ENCODE results near the gene ARID1B.

Gene ARID1B

DNA sequence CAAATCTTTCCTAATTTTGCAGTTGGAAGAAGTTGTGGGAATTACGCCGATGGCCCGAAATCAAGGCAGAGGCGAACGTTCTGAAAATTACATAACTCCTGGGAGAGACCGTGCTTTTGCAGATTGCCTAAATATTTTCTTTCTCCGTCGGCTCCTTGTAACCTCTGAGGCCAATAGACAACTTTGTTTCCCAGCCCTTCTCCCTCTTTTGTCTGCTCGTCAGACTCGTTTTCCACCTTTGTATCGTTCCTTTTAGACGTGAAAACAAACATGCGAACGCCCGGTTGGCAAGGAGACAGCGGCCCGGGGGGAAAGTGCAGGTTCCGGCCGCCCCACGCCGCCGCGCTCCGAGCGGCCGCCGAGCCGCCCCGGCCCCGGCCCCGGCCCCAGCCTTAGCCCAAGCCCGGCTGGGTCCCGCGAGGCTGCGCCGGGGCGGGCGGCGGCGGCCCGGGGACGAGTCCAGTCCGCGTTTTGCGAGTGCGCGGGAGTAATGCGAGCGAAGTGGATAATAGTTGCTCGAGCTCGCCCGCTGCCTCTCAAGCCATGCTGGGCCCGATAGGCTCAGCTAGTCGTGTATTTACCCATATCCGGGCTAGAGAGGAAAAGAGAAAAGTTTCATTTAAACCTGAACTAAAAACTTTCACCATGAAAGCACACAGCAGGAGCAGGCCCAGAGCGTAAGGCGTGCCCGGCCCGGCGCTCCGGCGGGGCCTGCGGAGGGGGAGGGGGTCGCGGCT lies at the start of gene ARID1B:
TSS of gene ARID1B (plus strand) at position 539 of the 737 bp plus-strand sequence. CDS start 303 bp downstream, outside the sequence.
- peak; percentile 78 for DNase-seq (ENCODE audit: low spot score)

DNA sequence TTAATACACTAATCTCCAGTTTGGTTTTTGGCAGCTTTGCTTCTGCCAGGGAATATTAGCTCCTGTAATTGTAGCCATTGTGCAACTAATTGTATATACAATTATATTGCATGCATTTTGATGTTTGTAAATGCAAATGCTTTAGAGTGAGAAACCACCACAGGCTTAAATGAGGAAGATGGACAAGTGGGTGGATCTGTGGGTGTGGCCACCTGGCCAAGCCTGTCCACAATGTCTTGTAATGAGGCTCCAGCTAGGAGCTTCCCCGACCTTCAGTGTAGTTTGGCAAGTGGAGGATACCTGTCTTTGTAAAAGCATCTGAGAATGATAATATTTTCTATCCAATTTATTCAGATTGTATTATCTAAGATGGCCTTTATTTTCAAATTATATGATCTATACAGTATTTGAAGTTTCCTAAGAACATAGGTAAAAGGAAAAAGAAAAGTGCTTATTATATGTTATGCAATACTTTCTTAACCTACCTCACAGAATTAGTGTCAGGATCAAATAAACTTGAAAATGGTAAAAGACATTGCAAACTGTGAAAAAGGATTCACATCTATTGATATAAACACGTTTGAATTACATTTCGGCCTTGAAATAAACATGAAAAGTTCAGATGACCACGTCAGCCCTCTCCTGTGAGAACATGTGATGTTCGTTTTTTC lies 49.3 kb upstream of the ARID1B start:
- DNase-seq (ENCODE audit: low spot score): no peak

DNA sequence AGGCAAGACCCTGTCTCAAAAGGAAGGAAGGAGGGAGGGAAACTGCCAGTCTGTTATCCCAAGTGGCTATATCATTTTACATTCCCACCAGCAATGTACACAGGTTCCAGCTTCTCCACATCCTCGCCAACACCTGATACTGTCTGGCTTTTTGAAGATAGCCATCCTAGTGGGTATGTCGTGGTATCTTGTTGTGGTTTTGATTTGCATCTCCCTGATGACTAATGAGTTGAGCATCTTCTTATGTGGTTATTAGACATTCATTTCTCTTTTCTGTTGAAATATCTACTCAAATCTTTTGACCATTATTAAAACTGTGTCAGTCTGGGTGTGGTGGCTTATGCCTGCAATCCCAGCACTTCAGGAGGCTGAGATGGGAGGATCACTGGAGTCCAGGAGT lies 47.9 kb upstream of the ARID1B start:
- no peak for DNase-seq (ENCODE audit: low spot score)

DNA sequence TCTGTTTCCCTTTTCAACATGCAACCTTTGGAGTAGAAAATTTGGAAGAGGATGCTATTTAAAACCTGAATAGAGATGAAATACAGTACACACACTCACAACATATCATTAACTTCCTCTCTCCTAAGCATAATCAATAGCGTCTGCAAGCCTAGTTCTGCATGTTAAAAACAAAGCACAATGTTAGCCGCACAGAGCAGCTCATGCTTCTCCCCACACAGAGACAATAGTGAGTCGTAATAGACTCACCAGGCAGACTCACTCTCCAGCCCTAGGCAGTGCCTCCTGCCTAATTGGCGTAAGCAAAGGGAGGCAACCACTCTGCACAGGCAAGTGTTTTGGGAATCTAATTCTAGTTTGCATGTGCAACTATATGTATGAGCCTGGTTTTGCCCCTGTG lies 45.8 kb upstream of the ARID1B start:
- DNase-seq (ENCODE audit: low spot score): no peak

DNA sequence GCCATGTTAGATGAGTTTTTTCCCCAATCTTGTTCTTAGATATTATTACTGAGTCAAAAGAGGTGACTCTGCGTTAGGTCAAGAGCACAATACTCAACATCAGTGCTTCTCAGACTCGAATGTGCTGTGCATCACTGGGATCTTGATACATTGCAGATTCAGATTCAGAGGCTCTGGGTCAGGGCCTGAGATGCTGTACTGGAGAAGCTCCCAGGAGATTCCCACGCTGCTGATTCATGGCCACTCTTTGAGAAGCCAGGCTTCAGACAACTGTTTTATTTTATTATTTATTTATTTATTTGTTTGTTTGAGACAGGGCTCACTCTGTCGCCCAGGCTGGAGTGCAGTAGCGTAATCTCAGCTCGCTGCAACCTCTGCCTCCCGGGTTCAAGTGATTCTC lies 41.4 kb upstream of the ARID1B start:
- DNase-seq (ENCODE audit: low spot score): no peak

DNA sequence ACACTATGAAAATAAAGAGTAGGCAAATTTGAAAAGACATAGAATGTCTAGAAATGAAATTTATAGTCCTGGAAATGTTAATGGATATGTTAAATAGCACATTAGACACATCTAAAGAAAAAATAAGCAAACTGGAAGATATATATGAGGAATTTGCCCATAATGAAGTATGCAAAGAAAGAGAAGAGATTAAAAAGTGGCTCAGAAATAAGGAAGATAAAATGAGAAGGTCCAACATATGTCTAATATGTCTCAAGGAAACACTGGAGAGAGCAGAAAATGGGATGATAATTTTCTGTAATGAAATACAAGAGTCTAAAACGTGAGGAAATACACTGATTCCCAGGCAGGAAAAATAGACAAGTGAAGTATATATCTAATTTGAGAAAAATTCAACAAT lies 36.6 kb upstream of the ARID1B start:
- no peak for DNase-seq (ENCODE audit: low spot score)

DNA sequence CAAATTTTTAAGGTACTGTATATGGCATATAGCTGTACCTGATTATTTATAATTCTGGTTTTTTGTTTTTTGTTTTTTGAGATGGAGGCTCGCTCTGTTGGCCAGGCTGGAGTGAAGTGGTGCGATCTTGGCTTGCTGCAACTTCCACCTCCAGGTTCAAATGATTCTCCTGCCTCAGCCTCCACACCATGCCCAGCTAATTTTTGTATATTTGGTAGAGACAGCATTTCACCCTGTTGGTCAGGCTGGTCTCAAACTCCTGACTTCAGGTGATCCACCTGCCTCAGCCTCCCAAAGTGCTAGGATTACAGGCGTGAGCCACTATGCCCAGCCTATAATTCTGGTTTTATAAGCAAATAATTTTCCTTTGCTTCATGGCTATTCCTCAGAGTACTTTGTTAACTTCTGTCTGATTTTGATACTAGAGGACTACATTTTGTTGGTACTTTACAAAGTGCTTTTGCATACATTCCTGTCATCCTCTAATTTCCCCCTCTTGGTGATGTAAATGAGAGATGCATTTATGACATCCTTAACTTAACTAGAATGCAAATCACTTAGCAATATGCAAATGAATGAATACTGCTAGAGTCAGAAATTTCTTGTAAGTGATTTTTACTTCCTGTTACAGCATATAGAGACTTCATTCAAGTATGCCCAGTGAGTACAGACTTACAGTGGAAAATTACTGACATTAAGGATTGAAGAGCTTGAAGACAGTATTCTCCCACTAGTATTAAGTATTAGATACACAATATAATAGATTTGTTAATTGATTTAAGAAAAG lies 35.7 kb upstream of the ARID1B start:
- DNase-seq (ENCODE audit: low spot score): no peak

DNA sequence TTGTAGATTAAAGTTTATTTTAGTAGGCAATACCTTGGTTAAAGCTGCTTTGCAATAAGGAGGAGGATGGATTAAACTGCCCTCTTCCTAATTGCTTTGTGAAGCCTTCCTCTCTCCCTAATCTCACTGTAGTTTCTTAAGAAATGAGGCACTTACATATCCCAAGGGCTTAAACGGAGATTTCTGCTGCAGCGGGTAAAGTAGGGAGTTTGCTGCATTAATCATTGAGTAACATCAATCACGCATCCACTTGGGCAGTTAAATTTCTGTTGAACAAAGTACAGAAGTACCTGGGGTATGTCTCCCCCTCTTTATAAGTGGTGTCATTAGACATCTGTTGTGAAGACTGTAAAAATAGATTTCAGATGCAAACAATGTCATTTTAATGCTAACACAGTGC lies 29.5 kb upstream of the ARID1B start:
- DNase-seq (ENCODE audit: low spot score): no peak

DNA sequence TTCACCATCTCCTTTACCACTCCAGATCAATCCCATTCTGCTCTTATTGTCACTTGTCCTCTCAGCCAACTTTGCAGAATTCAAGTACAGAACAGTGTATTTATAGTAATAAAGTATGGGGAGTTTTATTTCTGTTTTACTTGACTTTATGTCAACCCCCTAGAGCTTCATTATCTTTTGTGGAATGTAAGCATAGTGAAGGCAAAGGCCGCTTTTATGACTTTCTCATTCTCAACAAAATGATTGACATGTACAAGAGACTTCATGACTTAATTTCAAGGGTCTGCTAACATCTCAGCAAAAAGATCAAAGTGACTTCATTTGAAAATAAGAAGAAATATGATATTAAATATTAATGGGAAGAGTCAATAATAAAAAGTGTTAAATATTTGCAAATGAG lies 28.7 kb upstream of the ARID1B start:
- no peak for DNase-seq (ENCODE audit: low spot score)

DNA sequence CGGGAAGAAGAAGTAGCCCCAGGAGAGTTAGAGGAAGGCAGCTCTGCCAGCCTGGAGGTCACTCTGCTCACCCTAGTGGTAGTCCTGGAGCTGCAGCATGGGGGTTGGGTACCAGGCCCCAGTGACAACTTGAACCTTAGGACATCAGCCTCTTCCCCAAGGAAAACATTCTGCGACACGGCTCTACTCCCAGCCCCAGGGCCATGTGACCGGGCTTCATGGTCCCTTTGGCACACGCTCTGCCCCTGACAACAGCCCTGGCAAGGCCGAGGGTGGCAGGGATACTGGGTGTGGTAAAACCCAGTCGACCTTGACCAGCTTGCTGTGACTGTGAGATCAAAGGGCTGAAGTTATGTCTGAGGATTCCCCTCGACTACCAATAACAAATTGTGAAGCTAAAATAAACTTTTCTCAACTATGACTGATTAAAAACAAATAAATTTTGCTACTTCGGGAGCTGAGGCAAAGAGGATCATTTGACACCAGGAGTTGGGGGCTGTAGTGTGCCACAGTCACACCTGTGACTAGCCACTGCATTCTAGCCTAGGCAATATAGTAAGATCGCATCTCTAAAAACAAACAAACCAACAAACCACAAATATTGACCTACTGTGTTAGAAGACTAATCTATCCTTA lies 24.4 kb upstream of the ARID1B start:
- DNase-seq (ENCODE audit: low spot score): peak; percentile 15

DNA sequence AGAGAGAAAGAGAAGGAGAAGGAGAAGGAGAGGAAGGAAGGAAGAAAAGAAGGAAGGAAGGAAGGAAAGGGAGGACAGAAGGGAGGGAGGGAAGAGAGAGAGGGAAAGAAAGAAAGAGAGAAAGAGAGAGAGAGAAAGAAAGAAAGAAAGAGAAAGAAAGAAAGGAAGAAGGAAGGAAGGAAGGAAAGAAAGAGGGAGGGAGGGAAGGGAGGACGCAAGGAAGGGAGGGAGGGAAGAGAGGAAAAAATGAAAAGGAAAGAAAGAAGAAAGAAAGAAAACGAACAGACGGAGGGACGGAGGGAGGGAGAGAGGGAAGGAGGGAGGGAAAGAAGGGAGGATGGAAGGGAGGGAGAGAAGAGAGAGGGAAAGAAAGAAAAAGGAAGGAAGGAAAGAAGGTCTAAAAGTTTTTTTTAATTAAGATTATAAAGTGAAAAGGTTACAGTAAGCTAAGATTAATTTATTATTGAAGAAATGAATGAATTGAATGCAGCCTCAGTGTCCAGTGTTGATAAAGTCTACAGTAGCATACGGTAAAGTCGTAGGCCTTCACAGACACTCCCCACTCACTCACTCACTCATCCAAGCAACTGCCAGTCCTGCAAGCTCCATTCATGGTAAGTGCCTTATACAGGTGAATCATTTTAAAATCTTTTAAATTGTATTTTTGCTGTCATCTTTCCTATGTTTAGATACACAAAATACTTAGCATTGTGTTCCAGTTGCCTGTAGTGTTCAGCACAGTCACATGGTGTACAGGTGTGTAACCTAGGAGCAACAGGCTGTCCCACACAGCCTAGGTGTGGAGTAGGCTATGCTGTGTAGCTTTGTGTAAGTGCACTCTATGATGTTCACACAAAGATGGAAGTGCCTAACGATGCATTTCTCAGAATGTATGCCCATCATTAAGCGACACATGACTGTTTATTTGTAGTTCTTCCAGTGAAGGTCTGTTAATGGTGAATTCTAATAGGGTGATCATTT lies 20.3 kb upstream of the ARID1B start:
- DNase-seq (ENCODE audit: low spot score): no peak

DNA sequence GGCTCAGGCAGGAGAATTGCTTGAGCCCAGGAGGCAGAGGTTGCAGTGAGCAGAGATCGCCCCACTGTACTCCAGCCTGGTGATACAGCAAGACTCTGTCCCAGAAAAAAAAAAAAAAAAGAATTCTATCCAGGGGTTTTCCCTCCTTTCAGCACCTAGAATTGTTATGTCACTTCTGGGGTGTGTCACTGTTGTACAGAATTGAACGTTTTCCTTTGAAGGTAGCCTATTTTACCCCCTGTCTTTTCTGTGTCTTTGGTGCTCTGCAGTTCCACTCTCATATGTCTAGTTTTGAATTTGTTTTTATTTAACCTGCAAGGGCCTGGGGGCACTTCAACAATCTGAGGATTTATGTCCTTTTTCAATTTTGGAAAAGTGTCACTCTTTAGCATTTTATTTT lies 19.3 kb upstream of the ARID1B start:
- no peak for DNase-seq (ENCODE audit: low spot score)

DNA sequence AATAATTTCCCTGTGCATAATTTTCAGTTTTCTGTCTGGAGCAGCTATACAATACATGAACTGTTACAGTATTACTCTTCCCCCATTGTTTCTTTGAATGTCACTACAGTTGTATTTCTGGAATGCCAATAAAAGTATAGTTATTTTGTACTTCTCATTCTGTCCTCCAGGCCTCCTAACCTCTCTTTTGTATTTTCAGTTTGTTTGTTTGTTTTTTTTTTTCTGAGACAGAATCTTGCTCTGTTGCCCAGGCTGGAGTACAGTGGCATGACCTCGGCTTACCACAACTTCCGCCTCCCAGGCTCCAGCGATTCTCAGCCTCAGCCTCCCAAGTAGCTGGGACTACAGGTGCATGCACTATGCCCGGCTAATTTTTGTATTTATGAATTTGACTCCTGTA lies 16.8 kb upstream of the ARID1B start:
- DNase-seq (ENCODE audit: low spot score): no peak

DNA sequence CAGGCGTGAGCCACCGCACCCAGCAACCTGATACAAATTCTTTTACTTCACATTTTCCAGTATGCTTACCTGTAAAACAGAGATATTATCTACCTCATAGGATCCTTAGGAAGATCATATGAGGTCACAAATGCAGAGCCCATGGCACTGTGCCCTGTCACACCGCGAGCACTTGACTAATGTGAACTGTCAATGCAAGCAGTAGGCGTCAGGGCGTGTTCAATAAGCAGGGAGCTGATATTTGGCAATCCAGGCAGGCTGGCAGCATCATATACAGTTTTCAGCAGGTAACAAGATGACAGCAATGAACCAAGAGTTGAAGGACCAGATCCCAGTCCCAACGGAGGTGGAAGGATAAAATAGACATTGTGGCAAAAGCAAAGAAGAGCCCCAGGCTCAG lies 14.6 kb upstream of the ARID1B start:
- DNase-seq (ENCODE audit: low spot score): no peak

DNA sequence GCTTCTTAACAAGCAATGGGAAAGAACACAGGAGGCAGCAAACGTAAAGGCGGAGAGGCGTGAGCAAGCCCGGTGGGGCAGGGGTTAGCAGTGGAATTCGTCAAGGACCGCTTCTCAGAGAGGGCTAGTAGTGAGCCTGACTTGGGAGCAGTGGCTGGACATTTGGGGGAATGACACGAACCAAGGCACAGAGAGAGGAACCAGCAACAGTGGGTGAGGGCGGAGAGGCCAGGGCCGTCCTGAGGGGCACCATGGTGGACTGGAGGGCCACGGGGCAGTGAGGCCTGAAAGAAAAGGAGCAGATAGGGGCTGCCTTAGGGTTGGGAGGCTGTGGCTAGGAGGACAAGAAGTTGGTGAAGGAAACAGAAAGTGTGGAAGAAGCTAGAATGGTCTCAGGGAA lies 12.1 kb upstream of the ARID1B start:
- no peak for DNase-seq (ENCODE audit: low spot score)

DNA sequence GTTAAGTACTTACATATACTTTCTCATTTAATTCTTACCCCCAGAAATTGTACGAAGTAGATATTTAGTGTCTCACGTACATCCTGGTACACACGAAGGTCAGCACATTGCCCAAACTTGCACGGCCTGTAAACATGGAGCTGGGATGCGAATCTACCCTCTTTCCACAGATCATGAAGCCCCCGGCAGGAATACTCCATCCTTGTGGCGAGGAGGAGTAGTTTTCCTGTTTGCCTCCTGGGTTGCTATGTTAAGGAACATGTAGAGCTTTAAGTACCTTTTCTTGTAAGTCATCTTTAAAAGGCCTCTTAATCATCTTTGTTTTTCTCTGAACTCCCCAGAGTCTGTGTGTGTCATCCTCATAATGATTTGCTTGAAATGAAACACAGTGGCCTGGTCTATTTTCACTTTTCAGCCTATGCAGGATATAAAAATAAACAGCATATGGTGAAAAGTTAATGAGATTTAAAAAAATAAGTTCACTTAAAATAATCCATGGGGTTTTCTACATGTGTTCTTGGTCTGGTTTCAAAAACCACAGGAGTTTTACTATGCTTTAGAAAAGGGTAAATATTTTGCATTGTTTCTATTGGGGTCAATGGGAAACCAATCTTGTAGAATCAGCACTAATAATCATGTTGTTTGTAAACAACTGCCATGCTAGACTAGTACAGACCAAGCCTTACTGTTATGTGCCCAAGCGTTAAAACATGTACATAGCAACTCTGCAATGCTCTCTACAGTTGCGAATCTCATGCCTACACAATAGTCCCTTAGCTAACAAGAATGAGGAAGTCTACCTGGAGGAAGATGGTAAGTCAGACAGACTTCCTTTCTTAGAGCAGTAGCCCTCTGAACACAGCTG lies 9.3 kb upstream of the ARID1B start:
- DNase-seq (ENCODE audit: low spot score): no peak

DNA sequence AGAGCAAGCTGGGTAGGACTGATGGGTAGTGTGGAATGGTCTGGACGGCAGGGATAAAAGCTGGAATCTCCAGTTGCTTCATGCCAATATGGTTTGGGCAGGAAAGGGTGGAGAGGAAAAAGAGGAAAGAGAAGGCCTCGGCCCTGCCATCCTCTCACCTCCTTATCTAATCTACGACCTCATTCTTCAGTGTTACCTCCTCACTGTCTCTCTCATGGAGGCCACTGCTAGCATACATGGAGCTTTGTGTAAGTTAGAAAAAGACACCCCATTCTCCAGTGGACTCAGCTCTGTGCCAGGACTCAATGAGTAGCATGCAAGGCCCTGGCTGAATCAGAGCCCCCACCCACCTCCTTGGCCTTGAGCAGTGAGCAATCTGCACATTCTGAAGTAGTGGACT lies 6.1 kb upstream of the ARID1B start:
- no peak for DNase-seq (ENCODE audit: low spot score)

DNA sequence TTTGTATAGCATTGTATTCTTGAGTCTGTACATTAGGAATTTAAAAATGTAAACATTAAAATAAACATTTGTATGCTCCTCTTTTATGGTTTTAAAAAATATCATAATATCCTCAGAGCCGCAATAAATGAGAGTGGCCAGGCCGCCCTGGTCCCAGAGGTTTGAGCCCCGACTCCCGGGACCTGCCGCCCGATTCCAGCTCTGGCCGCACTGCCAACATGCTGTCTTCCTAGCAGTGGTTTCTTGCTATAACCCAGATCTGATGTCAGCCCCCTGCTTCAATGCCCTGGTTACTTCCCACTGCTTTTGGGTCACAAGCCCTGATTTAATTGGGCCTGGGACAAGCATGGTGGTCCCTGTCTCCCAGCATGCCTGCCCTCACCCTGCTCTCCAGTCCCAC lies 5.4 kb upstream of the ARID1B start:
- DNase-seq (ENCODE audit: low spot score): no peak

DNA sequence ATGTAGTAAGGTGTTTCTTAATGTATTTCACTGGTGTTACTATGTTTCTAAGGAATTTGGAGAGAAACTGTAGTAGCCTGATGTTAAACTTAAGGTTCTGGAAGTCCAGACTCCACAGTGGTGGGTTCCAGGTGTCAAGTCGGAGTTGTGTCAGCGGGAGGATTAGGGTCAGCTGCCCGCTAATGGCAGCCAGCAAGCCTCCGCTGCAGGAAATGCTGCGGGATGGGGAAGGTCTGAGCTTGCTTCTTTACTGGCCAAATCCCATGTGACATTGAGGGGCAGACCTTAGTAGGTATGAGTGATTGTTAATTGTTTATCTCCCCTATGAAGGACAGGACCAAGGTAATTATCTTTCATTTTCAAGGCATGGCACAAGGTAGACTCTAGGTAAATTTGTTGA lies 3.7 kb upstream of the ARID1B start:
- no peak for DNase-seq (ENCODE audit: low spot score)
